HG03196 (cell line): ENCODE results near the gene OOSP2.
"Not testable (repeated sequence)": the region's sequence is repeated elsewhere in the genome, so short reads cannot be mapped to it uniquely, and the experiment has no call there.

Experiments used
- ATAC-seq: cut with Tn5 transposase; IDR thresholded peaks from one replicate; pipeline ENCODE4 v1.9.1; 2021; ENCODE audit not compliant: unreplicated experiment

Gene OOSP2

GRCh38 chr11:60040109-60040508, at the start of gene OOSP2:
Gene OOSP2 (plus strand): TSS chr11:60040409. CDS start chr11:60040460, 51 bp downstream.
- no peak for ATAC-seq

- no peak for ATAC-seq
These were observed 49.8 kb upstream of the OOSP2 start for GRCh38 chr11:59990421-59990820.

GRCh38 chr11:59992425-59992824, 47.8 kb upstream of the OOSP2 start:
- no peak for ATAC-seq

GRCh38 chr11:59997800-59998199, 42.4 kb upstream of the OOSP2 start:
- ATAC-seq = no peak

- ATAC-seq = no peak
These were observed 40.5 kb upstream of the OOSP2 start for GRCh38 chr11:59999691-60000090.

GRCh38 chr11:60003729-60004128, 36.5 kb upstream of the OOSP2 start:
- ATAC-seq = no peak

GRCh38 chr11:60005360-60005759, 34.8 kb upstream of the OOSP2 start:
- ATAC-seq = no peak

GRCh38 chr11:60016881-60017280, 23.3 kb upstream of the OOSP2 start, which contains the start of gene OOSP4B:
Gene OOSP4B (plus strand): TSS chr11:60017181.
- ATAC-seq = no peak

GRCh38 chr11:60018058-60018457, 22.2 kb upstream of the OOSP2 start:
- no peak for ATAC-seq

GRCh38 chr11:60020376-60020775, 19.8 kb upstream of the OOSP2 start:
- ATAC-seq = not testable (repeated sequence)

- ATAC-seq = no peak
These were observed 11.1 kb upstream of the OOSP2 start for GRCh38 chr11:60029015-60029632.

GRCh38 chr11:60050422-60050821, 10.2 kb downstream of the OOSP2 start:
- ATAC-seq = not testable (repeated sequence)

GRCh38 chr11:60050839-60051238, 10.6 kb downstream of the OOSP2 start:
- not testable (repeated sequence) for ATAC-seq

GRCh38 chr11:60056349-60056969, 16.2 kb downstream of the OOSP2 start, which contains the start of gene MS4A3:
Gene MS4A3 (plus strand): TSS chr11:60056665. CDS start chr11:60061161, 4,496 bp downstream.
- ATAC-seq = no peak

GRCh38 chr11:60059052-60059451, 18.8 kb downstream of the OOSP2 start:
- ATAC-seq = no peak

GRCh38 chr11:60059521-60060240, 19.5 kb downstream of the OOSP2 start:
- ATAC-seq = no peak

GRCh38 chr11:60064111-60064510, 23.9 kb downstream of the OOSP2 start:
- no peak for ATAC-seq

GRCh38 chr11:60065801-60066200, 25.6 kb downstream of the OOSP2 start:
- no peak for ATAC-seq

- ATAC-seq = no peak
These were observed 29.2 kb downstream of the OOSP2 start for GRCh38 chr11:60069450-60069849.

GRCh38 chr11:60071644-60072043, 31.4 kb downstream of the OOSP2 start:
- not testable (repeated sequence) for ATAC-seq

- no peak for ATAC-seq
These were observed 37.1 kb downstream of the OOSP2 start for GRCh38 chr11:60077216-60077817.

GRCh38 chr11:60077981-60078380, 37.8 kb downstream of the OOSP2 start:
- no peak for ATAC-seq
